NOMO-1 treated with DMSO at 0.1 percent for 48 hours (cell line): Measurements from ENCODE around the gene PGRMC2.
"Not testable (repeated sequence)": the region's sequence is repeated elsewhere in the genome, so short reads cannot be mapped to it uniquely, and the experiment has no call there.

Experiments used
- DNase-seq: peaks from one replicate; lab custom pipeline; 2025; ENCODE audit not compliant: unreplicated experiment; lab: John Stamatoyannopoulos, UW

The PGRMC2 gene

GRCh38 chr4:128268970-128269369, 18.6 kb downstream of the PGRMC2 start:
- DNase-seq = no peak

GRCh38 chr4:128267745-128268144, 19.9 kb downstream of the PGRMC2 start:
- DNase-seq = no peak

- not testable (repeated sequence) for DNase-seq
Measured at GRCh38 chr4:128267171-128267570, 20.4 kb downstream of the PGRMC2 start.

- not testable (repeated sequence) for DNase-seq
Measured at GRCh38 chr4:128265550-128265949, 22.1 kb downstream of the PGRMC2 start.

GRCh38 chr4:128259889-128260288, 27.7 kb downstream of the PGRMC2 start:
- not testable (repeated sequence) for DNase-seq

GRCh38 chr4:128258166-128258565, 29.4 kb downstream of the PGRMC2 start:
- not testable (repeated sequence) for DNase-seq

GRCh38 chr4:128256539-128256938, 31.1 kb downstream of the PGRMC2 start:
- DNase-seq = no peak

GRCh38 chr4:128255906-128256305, 31.7 kb downstream of the PGRMC2 start:
- DNase-seq = no peak

- no peak for DNase-seq
Measured at GRCh38 chr4:128249787-128250668, 37.6 kb downstream of the PGRMC2 start.

- no peak for DNase-seq
Measured at GRCh38 chr4:128247906-128248305, 39.7 kb downstream of the PGRMC2 start.

GRCh38 chr4:128245391-128245790, 42.2 kb downstream of the PGRMC2 start:
- not testable (repeated sequence) for DNase-seq

GRCh38 chr4:128244379-128244778, 43.2 kb downstream of the PGRMC2 start:
- DNase-seq = no peak

- no peak for DNase-seq
Measured at GRCh38 chr4:128242601-128243000, 45.0 kb downstream of the PGRMC2 start.

- no peak for DNase-seq
Measured at GRCh38 chr4:128241981-128242380, 45.6 kb downstream of the PGRMC2 start.

- no peak for DNase-seq
Measured at GRCh38 chr4:128241425-128241913, 46.1 kb downstream of the PGRMC2 start.

- no peak for DNase-seq
Measured at GRCh38 chr4:128241019-128241418, 46.6 kb downstream of the PGRMC2 start.

GRCh38 chr4:128234836-128235235, 52.8 kb downstream of the PGRMC2 start:
- no peak for DNase-seq

GRCh38 chr4:128232719-128233118, 54.9 kb downstream of the PGRMC2 start:
- DNase-seq = no peak

GRCh38 chr4:128228845-128229795, 58.5 kb downstream of the PGRMC2 start:
- DNase-seq = no peak

GRCh38 chr4:128227991-128228571, 59.5 kb downstream of the PGRMC2 start:
- DNase-seq = no peak

- no peak for DNase-seq
Measured at GRCh38 chr4:128225148-128225547, 62.5 kb downstream of the PGRMC2 start.
